ENCODE results near the gene USP47.

Gene USP47

GRCh38 chr11:11937433-11937832, 95.7 kb downstream of the USP47 start:
- no peak for DNase-seq (ENCODE audit: low read depth in 2 of 2)

DNA sequence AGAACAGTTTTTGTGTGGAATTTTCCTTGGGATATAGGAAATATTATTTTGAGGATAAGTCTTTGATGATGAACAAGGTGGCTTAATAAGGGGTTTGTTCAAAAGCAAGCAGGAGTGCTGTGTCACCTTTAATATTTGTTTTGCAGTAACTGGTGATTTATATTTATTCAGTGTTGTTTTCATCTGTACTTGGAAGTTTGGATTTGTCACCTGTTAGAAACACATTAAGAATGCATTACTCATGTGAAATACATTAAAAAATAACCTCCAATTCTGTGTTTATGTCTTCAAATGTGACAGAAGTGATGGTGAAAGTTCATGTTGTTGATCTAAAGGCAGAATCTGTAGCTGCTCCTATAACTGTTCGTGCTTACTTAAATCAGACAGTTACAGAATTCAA, 96.2 kb downstream of the USP47 start:
- no peak for DNase-seq (ENCODE audit: low read depth in 2 of 2)

- DNase-seq (ENCODE audit: low read depth in 2 of 2): no peak
Observed at GRCh38 chr11:11940551-11940950, 98.8 kb downstream of the USP47 start.

DNA sequence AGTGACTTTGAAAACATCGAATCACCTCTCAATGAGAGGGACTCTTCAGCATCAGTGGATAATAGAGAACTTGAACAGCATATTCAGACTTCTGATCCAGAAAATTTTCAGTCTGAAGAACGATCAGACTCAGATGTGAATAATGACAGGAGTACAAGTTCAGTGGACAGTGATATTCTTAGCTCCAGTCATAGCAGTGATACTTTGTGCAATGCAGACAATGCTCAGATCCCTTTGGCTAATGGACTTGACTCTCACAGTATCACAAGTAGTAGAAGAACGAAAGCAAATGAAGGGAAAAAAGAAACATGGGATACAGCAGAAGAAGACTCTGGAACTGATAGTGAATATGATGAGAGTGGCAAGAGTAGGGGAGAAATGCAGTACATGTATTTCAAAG, 100.9 kb downstream of the USP47 start:
- no peak for DNase-seq (ENCODE audit: low read depth in 2 of 2)

DNA sequence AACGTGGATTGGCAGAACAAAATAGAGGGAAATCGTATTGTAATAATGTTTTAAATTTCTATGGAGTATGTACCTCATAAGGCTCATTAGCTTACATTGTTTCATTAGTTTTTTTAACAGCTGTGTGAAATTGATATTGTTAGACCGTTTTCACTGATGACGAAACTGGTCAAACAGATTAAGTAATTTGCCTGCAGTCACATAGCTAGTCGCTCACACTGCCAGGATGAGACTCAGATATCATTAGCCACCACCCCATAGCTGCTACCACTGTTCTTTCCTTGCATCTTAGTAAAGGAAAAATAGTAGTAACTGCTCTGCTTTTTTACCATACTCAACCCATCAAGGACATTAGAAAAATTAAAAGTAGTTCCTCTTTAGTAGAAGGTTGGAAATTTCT, 102.7 kb downstream of the USP47 start:
- DNase-seq (ENCODE audit: low read depth in 2 of 2): no peak

GRCh38 chr11:11946180-11946579, 104.4 kb downstream of the USP47 start:
- no peak for DNase-seq (ENCODE audit: low read depth in 2 of 2)

GRCh38 chr11:11946878-11947277, 105.1 kb downstream of the USP47 start:
- DNase-seq (ENCODE audit: low read depth in 2 of 2): no peak

DNA sequence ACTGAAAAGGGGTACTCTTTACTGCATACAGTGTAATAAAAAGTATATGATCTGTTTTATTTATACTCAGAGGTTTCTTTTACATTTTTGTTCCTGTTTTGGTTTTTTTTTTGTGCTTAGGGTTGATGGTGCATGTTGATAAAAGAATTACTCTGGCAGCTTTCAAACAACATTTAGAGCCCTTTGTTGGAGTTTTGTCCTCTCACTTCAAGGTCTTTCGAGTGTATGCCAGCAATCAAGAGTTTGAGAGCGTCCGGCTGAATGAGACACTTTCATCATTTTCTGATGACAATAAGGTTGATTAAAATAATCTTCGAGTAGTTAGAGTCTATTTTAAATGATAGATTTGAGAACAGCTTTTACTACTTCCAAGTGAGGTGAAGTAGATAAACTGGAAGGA, 106.1 kb downstream of the USP47 start:
- no peak for DNase-seq (ENCODE audit: low read depth in 2 of 2)

GRCh38 chr11:11948242-11948947, 106.6 kb downstream of the USP47 start:
- no peak for DNase-seq (ENCODE audit: low read depth in 2 of 2)

DNA sequence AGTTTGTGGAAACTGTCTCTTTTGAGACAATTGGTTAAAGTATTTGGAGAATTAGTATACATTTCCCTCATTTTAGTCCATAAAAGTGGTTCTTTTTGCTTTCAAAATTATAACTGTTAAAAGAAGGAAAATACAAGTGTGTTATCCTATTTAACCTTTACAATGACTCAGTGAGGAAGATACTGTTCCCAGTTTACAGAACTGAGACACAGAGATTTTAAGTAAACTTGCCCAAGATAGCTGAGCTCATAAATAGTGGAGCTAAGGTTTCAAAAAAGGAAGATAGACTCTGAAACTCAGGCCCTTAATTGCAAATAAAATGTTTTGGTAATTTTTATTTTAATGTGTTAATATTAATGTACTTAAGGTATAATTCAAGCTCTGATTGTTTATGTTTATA, 107.7 kb downstream of the USP47 start:
- no peak for DNase-seq (ENCODE audit: low read depth in 2 of 2)

DNA sequence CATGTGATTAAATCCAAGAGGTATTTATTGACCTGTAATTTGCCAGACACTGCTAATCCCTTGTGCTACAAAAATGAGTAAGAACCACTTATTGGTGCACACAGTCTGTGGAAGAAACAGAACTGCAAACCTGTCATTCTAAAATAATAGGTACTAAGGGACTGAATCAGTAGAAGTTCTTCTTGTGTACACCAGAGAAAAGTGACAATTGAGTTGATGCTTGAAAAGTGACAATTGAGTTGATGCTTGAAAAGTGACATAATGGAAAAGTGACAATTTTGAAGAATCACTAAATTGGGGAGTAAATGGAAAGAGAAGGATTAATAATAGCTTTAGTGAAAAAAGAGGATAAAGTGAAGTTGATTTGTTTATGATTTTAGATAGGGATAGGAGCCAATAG, 110.3 kb downstream of the USP47 start:
- no peak for DNase-seq (ENCODE audit: low read depth in 2 of 2)

- DNase-seq (ENCODE audit: low read depth in 2 of 2): no peak
Observed at GRCh38 chr11:11956006-11956405, 114.2 kb downstream of the USP47 start.

- no peak for DNase-seq (ENCODE audit: low read depth in 2 of 2)
Observed at GRCh38 chr11:11958403-11959231, 116.8 kb downstream of the USP47 start.

DNA sequence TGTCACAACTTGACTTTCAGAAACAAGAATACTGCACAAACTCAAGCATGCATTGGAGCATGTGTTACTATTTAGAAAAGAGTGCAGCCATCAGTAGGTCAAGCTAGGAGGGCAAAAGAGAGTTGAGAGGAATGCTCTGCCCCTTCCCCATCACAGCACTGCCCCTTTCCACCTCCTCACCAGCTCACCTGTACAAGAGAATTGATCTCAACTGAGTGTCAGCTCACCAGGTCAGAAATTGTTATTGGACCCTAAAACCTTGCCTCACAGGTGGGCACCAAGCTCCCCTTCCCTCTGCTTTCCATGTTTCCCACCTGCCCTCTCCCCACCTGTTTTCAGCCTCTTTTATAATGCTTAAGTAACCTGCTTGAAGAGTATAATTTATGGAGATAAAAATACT, 117.8 kb downstream of the USP47 start:
- no peak for DNase-seq (ENCODE audit: low read depth in 2 of 2)

- no peak for DNase-seq (ENCODE audit: low read depth in 2 of 2)
Observed at GRCh38 chr11:11960687-11961086, 118.9 kb downstream of the USP47 start.

DNA sequence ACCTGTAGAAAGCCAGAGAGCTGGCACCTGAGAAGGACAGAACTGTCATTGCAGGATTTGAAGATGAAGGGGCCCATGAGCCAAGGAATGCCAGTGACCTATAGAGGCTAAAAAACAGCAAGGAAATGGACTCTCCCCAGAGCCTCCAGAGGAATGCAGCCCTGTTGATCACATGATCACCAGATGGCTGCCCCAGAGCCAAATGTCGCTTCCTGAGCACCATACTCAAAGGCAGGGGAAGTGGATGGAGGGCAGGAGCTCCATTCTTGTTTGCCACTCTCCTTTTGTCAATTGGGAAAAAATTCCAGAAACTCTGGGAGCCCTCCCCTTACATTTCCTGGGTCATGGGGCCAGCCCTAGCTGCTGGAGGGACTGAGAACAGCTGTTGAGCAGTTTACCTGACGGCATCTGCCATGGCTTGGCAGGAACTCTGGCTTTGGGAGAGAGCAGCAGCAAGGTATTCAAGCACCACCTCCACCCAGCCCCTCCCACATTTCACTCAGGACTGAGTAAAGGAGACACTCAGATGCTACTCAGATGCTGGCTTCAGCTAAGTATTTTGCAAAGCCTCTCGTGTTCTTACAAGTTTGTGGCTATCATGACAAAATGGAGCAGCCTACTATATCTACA, 119.7 kb downstream of the USP47 start:
- DNase-seq (ENCODE audit: low read depth in 2 of 2): no peak

GRCh38 chr11:11963067-11963466, 121.3 kb downstream of the USP47 start:
- DNase-seq (ENCODE audit: low read depth in 2 of 2): no peak

- DNase-seq (ENCODE audit: low read depth in 2 of 2): no peak
Observed at GRCh38 chr11:11963842-11964773, 122.3 kb downstream of the USP47 start.

- no peak for DNase-seq (ENCODE audit: low read depth in 2 of 2)
Observed at GRCh38 chr11:11964774-11965150, 123.0 kb downstream of the USP47 start.

DNA sequence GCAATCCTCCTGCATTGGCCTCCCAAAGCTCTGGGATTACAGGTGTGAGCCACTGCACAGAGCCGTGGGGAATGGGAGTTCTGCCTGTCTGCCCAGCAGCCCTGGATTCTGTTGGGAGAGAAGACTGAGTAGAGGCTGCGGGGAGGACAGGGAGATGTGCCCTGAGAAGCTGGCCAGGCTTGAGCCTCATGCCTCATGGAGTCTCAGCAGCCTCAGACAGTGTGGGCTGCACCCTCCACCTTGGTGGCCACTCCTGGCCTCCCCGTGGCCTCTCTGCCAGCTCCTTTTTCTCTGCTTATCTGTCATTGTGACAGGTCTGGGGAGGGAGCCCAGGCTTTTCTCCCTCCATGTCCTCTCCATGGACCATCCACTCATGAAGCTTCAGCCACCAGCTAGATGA, 123.4 kb downstream of the USP47 start:
- DNase-seq (ENCODE audit: low read depth in 2 of 2): no peak

- no peak for DNase-seq (ENCODE audit: low read depth in 2 of 2)
Observed at GRCh38 chr11:11965656-11966353, 124.0 kb downstream of the USP47 start.
